ENCODE data around the gene ROR1.

DNA sequence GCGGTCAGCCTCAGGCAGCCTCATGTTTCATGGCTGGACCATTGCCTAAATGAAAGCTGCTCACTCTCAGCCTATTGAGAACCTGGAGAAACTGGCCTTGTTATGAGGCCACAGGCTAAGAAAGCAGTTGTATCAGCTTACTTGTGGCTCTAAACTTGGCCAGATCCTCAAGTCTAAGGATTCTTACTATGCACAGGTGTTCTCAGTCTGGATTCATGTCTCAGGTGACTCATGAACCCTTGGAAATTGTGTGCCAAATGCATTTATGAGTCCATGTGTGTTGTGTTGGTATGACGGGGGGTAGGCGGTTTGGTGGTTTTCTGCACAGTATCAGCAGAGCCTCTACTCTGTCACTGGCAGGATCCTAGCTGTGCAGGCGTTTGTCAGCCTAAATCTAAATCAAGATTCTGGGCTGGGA is 90.4 kb downstream of the ROR1 start:
- TF ChIP-seq, protein P1, sequence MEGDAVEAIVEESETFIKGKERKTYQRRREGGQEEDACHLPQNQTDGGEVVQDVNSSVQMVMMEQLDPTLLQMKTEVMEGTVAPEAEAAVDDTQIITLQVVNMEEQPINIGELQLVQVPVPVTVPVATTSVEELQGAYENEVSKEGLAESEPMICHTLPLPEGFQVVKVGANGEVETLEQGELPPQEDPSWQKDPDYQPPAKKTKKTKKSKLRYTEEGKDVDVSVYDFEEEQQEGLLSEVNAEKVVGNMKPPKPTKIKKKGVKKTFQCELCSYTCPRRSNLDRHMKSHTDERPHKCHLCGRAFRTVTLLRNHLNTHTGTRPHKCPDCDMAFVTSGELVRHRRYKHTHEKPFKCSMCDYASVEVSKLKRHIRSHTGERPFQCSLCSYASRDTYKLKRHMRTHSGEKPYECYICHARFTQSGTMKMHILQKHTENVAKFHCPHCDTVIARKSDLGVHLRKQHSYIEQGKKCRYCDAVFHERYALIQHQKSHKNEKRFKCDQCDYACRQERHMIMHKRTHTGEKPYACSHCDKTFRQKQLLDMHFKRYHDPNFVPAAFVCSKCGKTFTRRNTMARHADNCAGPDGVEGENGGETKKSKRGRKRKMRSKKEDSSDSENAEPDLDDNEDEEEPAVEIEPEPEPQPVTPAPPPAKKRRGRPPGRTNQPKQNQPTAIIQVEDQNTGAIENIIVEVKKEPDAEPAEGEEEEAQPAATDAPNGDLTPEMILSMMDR (conservative IDR thresholded peaks at IDR 0.05 in 1 of 2, IDR thresholded peaks at IDR 0.05 in 1 of 2; ENCODE audit: low read depth in 1 of 2, low read length in 2 of 2): no peak
- TF ChIP-seq EZH2 (IDR thresholded peaks at IDR 0.05; ENCODE audit: low read length, missing control alignments): no peak
